A673 (cell line): ENCODE results near the gene S100A9. TPM values are rescaled to one million over a fixed set of nuclear protein-coding genes. Genes with fewer than 3 reads are reported as not detected.

Source experiments
- BruUV-seq: library from RNA; stranded (reverse); fragments of 400-500 nt; replicated peaks from 2 replicates; lab custom pipeline; 2021; lab: Mats Ljungman, UMichigan
- CTCF ChIA-PET: fragments of 300-600 bp; sonication (Branson Sonifier 250); formaldehyde crosslinking; loops from one replicate; lab custom pipeline; 2022; ENCODE audit warnings: antibody characterized with exemption; lab: Charles Lee
- POLR2A ChIA-PET: fragments of 300-600 bp; sonication (Branson Sonifier 250); formaldehyde crosslinking; loops from one replicate; lab custom pipeline; 2022; ENCODE audit warnings: antibody characterized with exemption; ENCODE audit not compliant: low non-redundant PET; lab: Charles Lee
- DNase-seq: peaks from one replicate; pipeline ENCODE4 v3.0.0-alpha.2; 2015; ENCODE audit warnings: low spot score
- H3K27ac ChIP-seq: fragments of 200-600 bp; sonication (generic); 2 replicates; pipeline ENCODE4 v1.5.1; 2016; ENCODE audit warnings: mixed run types, low read depth, mild to moderate bottlenecking, mixed read lengths, antibody characterized with exemption, low read length; ENCODE audit not compliant: poor library complexity, severe bottlenecking
- H3K27me3 ChIP-seq: fragments of 200-600 bp; sonication (generic); replicated peaks from 2 replicates; pipeline ENCODE4 v1.6.1; 2017; ENCODE audit warnings: mixed run types, low read depth, mild to moderate bottlenecking, mixed read lengths, antibody characterized with exemption, low read length; ENCODE audit not compliant: insufficient read depth, poor library complexity
- H3K36me3 ChIP-seq: fragments of 200-600 bp; sonication (generic); 2 replicates; pipeline ENCODE4 v1.6.1; 2016; ENCODE audit warnings: mixed run types, mild to moderate bottlenecking, mixed read lengths, antibody characterized with exemption, low read length; ENCODE audit not compliant: insufficient read depth, poor library complexity, severe bottlenecking
- H3K4me1 ChIP-seq: fragments of 200-600 bp; sonication (generic); 2 replicates; pipeline ENCODE4 v1.6.1; 2017; ENCODE audit warnings: mixed run types, mild to moderate bottlenecking, mixed read lengths, antibody characterized with exemption, low read length; ENCODE audit not compliant: insufficient read depth, poor library complexity, severe bottlenecking
- H3K4me3 ChIP-seq: fragments of 200-600 bp; sonication (generic); 2 replicates; pipeline ENCODE4 v1.5.1; 2016; ENCODE audit warnings: low read depth, mixed run types, mild to moderate bottlenecking, mixed read lengths, low read length; ENCODE audit not compliant: poor library complexity, severe bottlenecking
- H3K9me3 ChIP-seq: fragments of 200-600 bp; sonication (generic); 2 replicates; pipeline ENCODE4 v1.6.1; 2016; ENCODE audit warnings: mixed run types, low read depth, mild to moderate bottlenecking, mixed read lengths, antibody characterized with exemption, low read length; ENCODE audit not compliant: poor library complexity, severe bottlenecking
- CTCF ChIP-seq: fragments of 300-800, 200-600 bp; sonication (generic); conservative IDR thresholded peaks from 2 replicates; pipeline ENCODE4 v1.5.1; 2017; ENCODE audit warnings: low read depth, mild to moderate bottlenecking, antibody characterized with exemption, low read length, moderate library complexity, mixed read lengths
- EZH2 ChIP-seq: fragments of 200-600 bp; sonication (generic); IDR thresholded peaks from 2 replicates; pipeline ENCODE4 v1.6.1; 2017; ENCODE audit warnings: borderline replicate concordance, low read depth, mild to moderate bottlenecking, mixed read lengths, antibody characterized with exemption, low read length; ENCODE audit not compliant: poor library complexity, severe bottlenecking
- intact Hi-C: fragments of 100-400 bp; cut with micrococcal nuclease; formaldehyde crosslinking; loops from one replicate; pipeline ENCODE4 v1.10.0; 2022; ENCODE audit not compliant: unreplicated experiment
- total RNA-seq: library from RNA; stranded (reverse); gene quantifications from 2 replicates; pipeline ENCODE4 v1.2.3, GENCODE V29; 2021

The S100A9 gene
- total RNA-seq, 1 experiment from 2014 or later = not detected

DNA sequence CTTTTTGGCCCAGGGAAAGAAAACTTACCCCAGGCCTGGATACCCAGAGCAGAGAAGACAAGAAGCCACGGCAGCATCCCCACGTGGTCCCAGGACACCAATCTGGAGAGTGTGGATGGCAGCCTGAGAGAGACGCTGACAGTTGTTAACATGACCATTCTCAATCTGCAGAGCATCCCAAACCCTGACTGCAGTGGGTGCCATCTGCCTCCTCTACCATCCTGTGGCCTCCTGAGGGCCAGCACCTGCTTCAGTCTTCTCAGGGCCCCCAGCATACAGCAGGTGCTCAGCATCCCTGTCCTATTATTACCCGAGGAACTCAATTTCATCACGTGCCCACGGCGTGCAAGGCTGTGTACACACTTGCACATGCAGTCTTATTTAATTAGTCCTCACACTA lies 9.8 kb upstream of the S100A9 start:
- H3K4me3 ChIP-seq = no peak overlapping the region
- CTCF ChIA-PET = no interaction called here
- intact Hi-C loops = no loop called here
- no TSS peak for BruUV-seq
- DNase-seq = no peak
- H3K27ac ChIP-seq = no peak overlapping the region
- no peaks in the 10 kb centered on the region for H3K36me3 ChIP-seq
- H3K9me3 ChIP-seq = no peaks in the 10 kb centered on the region
- POLR2A ChIA-PET = no interaction called here
- no peaks in the 10 kb centered on the region for H3K4me1 ChIP-seq
- no peak for TF ChIP-seq CTCF
- no peak for TF ChIP-seq EZH2
- peaks cover 89% of the 10 kb centered on the region for H3K27me3 ChIP-seq

DNA sequence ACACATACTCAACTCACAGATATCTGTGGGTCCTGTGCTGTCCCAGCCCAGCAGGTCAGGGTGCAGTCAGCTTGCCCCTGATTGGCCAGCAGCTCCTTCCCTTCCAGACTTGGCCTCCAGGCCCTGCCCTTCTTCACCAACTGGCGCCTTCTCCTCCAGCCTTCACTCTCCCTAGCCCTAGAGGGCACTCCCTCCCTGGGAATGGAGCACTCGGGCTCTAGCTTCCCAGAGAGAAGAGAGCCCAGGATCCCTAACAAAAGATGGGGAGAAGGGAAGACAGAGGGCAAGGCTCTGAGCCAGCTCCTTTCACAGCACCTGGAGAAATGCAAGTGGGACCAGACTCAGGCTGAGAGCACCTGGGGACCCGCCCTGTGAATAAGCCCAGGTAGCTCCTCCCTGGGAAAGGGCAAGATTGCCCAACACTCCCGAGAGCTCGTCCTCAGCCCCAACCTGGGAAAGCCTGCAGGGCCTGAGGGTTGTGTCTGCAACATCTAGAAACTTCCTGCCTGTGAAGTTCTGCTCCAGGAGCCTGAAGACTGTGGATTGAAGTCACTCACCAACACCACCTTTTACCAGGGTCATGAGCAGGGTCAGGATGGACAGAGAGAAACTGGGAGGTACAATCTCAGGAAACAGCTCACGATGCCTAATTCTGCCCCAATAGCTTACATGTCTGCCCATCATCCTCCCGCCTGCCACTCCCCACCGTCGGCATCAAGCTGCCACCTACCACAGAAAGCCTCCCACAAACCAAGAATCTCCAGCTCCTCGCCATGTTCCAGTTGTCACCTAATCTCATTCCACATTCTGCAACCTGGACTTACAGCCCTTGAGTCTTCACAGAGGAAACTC lies 8.9 kb upstream of the S100A9 start, which contains the start of gene PGLYRP4:
Gene PGLYRP4, minus strand, starts transcription at position 331 of the 852 bp plus-strand sequence. CDS start 909 bp downstream, outside the sequence.
- POLR2A ChIA-PET = no interaction called here

More for the DNA sequence above, 8.9 kb upstream of the S100A9 start, which contains the start of gene PGLYRP4:
- Histone ChIP-seq H3K4me3 (no peak within 1 kb of the TSS), H3K27me3 (peaks cover 80% of the 10 kb centered on the region), H3K27ac (no peak within 1 kb of the TSS), H3K36me3 (no peaks in the 10 kb centered on the region), H3K9me3 (no peaks in the 10 kb centered on the region), H3K4me1 (no peaks in the 10 kb centered on the region)
- intact Hi-C loops = no loop called here
- CTCF ChIA-PET = no interaction called here
- BruUV-seq = no TSS peak
- DNase-seq = no peak
- no peak for TF ChIP-seq EZH2
- TF ChIP-seq CTCF = no peak
